Stimulated activated CD4-positive, alpha-beta T cell treated with anti-CD3 and anti-CD28 coated beads, Interleukin-4, amount 100 ng/mL, for 1 hour (primary cell): ENCODE results near the gene UNC13B.
"Not testable (repeated sequence)": the region's sequence is repeated elsewhere in the genome, so short reads cannot be mapped to it uniquely, and the experiment has no call there.

ENCODE experiments used
- DNase-seq: peaks from one replicate; pipeline ENCODE4 v3.0.0-alpha.2; 2020

Gene UNC13B

DNA sequence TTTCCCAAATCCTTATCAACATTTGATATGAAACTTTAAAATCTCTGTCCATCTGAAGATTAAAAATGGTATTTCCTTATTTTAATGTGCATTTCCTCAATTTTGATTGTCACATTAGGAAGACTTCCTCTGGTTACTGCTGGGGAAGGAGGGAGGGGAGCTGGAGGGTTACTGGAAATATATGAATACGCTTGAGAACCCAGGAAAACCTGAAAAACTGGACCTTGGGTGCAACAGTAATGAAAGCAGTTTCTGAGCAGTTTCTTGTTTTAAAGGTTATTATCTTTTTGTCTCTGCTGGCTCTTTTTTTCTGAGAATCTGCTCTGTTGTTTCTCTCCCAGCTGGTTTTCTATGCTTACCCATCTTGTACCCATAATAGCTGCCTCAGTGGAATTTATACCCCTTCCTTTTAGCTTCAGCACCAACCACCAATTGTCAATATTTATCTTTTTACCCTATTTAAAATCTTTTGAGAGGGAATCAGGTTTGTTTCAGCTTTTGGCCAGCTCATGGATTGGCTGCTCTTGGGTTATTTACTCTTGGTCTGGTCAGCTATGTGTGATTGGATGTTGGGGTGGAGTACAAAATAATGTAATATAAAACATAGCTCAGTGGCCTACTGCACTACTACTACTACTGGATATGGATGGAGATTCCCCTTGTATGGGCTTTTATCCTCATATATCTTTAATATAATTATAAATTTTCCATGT lies 67.4 kb downstream of the UNC13B start:
- no peak for DNase-seq

DNA sequence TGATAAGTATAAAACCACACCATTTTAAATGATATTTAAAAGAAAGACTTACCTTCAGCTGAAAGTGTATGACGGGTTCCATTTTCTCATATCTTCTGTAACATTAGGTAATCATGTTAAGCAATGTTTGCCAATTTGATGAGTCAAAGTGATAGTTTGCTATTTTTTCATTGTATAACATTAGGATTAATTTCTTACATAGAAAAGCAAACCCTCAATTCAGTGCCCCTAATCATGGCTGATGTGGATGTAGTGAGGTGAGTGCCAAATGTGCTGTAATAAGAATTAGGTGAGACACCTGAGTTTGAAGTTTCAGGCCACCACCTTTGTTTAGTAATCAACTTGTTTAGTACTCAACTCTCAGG lies 68.0 kb downstream of the UNC13B start:
- DNase-seq, result no peak

DNA sequence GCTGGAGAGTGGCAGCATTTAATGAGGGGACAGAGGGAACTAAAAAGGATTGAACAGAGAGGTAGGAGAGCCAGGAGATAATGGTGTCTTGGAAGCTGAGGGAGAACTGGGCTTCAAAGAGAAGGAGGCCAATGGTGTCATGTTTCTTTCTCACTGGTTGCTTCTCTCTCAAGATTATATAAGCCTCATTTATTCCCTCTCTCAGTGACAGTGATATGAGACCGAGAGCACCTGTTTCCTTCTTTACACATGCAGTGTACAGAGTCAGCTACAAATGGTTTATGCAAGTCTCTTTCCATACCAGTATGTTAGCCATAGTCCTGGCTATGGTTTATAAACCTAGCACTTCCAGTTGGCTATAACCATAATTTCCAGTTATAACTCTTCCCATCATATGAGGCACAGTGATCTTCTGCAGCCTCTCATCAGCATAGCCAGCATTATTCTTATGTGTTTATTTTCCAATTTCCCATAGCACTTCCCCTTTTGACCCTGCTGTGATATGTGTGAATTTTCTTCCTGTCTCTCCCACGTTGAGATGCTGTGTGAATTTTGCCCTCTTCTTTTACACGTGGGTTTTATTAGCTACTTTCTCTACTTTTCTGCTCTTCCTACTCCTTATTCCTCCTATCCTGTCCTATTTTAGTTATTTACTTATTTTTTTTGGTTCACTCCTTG lies 71.2 kb downstream of the UNC13B start:
- no peak for DNase-seq

DNA sequence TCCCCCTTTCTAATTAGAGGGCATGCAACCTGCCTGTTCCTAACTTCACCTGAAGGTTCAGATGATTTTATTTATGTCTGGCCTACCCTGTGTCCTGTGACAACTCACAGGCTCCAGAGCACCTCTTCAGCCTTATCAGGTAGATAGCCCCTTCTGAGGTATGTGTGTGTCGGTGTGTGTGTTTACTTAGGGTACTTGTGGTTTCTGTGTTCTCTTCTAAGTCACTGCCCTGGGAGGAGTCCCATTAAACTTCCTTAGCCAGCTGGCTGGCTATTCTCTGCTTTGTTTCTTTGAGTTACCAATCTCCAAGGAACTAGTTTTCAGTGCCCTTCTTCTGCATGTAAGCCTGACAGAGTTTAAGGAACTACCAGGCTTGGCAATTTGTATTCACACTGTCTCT lies 74.9 kb downstream of the UNC13B start:
- DNase-seq, result no peak

DNA sequence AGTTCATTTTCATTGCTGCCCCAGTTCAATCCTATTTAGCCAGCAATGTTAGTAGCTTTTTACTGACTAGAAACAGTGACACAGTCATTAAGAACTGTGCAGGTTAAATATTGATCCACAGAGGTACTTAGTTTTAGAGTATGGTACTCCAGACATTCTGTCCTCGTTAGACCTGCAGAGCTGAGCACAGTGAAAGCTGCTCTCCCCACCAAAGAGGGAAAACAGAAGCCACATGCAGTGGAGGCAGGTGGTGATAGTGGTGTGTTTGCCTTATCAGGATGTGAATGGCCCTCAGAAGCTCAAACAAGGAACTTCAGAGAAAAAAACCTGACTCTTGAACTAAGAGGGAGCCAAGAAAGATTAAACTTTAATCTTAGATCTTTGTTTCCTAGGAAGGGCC lies 75.5 kb downstream of the UNC13B start:
- DNase-seq, result no peak

DNA sequence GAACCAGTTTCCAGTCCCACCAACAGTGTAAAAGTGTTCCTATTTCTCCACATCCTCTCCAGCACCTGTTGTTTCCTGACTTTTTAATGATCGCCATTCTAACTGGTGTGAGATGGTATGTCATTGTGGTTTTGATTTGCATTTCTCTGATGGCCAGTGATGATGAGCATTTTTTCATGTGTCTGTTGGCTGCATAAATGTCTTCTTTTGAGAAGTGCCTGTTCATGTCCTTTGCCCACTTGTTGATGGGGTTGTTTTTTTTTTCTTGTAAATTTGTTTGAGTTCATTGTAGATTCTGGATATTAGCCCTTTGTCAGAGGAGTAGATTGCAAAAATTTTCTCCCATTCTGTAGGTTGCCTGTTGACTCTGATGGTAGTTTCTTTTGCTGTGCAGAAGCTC lies 84.1 kb downstream of the UNC13B start:
- not testable (repeated sequence) for DNase-seq

DNA sequence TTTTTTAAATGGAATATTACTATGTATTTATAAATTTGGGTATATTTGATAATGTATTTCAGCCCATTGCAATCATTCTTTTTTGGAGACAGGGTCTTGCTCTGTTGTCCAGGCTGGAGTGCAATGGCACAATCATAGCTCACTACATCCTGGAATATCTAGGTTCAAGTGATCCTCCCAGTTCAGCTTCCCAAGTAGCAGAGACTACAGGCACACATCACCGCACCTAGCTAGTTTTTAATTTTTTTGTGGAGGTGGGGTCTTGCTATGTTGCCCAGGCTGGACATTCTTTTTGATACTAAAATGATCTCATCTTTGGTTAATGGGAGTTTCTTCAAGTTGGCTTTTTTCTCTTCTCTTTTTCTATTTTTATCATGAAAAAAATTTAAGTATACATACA lies 91.3 kb downstream of the UNC13B start:
- DNase-seq, result no peak

DNA sequence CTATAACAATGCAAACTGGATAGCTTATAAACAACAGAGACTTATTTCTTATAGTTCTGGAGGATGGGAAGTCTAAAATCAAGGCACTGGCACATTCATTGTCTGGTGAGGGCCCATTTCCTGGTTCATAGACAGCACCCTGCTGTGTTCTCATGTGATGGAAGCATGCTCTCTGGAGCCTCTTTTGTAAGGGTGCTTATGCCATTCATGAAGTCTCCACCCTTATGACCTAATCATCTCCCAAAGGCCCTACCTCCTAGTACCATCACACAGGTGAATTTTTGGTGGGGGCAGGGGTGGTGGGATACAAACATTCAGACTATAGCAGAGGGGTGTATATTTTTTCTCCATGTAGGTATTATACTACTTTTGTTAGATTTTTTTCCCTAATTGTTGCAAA lies 92.4 kb downstream of the UNC13B start:
- DNase-seq, result no peak

DNA sequence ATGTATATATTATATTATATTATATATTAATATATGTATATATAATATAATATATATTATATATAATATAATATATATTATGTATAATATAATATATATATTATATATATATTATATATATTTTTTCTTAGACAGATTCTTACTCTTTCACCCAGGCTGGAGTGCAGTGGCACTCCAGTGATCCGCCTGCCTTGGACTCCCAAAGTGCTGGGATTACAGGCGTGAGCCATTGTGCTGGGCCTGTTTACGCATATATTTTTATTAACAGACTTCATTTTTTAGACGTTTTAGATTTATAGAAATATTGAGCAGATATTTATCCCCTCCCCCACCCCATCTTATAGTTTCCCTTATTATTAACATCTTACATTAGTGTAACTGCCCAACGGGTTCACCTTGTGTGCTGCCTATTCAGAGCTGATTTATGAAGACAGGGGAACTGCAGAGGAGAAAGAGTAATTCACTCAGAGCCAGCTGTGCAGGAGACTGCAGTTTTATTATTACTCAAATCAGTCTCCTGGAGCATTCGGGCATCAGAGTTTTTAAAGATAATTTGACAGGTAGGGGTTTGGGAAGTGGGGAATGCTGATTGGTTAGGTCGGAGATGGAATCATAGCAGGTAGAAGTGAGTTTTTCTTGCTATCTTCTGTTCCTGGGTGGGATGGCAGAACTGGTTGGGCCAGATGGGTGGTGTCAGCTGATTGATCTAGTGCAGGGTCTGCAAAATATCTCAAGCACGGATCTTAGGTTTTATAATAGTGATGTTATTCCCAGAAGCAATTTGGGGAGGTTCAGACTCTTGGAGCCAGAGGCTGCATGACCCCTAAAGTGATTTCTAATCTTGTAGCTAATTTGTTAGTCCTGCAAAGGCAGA lies 93.4 kb downstream of the UNC13B start:
- no peak for DNase-seq

DNA sequence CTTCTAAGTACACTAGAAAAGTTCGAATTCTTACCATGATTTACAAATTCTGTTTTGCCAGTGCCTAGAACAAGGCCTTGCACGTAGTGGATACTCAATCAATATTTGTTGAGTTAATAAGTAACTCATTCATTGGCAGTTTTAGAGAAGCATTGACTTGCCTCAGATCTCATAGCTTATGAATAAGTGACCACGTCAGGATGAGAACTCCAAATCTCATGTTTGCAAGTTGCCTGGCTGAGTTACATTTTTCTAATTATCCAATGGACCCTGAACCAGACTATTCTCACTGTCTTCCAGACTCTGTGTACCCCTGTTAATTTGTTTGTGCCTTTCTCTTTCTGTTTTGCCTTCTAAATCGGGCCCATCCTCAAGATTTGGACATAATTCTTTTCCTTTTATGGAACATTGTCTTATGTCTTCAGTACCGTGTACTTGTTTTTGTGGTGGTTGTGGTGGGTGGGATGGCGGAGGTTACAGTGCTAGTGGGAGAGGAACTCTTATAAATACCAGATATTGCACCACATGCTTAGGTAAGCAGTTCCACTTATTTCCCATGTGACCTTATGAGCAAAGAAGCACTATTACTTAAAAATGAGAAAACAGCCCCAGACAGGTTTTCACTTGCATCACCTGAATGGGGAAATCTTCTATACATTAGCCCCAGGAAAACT lies 96.3 kb downstream of the UNC13B start:
- no peak for DNase-seq

DNA sequence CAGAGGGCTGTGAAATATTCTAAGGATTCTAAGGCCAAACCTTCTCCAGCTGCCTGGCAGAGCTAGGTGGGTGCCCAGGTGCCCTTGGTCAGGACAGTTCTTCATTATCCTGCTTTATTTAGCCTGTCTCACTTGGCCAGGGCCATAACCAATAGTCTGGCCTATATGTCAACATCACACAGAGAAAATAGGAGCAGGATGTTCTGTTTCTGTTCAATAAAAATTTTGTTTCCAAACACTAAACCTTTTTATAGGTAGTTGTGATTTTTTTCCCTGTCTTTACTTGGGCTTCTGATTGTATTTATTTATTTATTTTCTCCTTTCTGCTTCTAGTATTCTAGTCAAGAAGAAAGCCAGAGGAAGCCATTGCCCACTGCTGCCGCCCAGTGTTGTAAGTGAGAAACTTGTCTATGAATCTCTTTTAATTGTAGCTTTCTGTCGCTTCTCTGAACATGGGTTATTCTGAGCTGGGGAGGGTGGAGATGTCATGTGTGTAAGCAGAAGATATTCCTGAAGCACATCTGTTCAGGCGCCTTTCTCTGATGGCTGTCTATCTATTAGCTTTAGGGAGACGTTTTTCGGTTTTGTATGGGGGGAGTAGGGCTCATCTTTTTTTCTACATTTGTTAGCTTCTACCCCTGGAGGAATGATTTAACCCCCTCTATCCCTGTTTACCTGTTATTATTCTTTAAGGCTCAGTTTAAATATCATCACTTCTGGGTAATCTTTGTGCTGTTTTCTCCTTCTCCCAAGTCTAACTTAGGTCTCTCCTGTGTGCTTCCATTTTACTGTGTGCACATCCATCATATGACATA lies 97.1 kb downstream of the UNC13B start:
- peak; percentile 41 for DNase-seq

DNA sequence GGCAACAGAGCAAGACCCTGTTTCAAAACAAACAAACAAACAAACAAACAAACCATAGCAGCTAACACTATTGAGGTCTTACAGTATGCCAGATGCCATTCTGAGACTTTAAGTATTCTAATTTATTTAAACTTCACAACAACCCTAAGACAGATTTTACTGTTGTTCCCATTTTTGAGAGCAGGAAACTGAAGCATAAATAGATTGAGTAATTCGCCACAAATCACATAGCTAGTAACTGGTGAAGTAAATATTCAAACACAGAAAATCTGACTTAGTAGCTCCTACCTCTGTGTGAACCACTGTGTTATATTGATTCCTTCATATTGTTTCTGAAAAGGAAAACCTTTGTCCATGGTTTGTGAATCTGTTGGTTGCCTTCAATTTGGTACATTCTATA lies 98.4 kb downstream of the UNC13B start:
- DNase-seq, result no peak

DNA sequence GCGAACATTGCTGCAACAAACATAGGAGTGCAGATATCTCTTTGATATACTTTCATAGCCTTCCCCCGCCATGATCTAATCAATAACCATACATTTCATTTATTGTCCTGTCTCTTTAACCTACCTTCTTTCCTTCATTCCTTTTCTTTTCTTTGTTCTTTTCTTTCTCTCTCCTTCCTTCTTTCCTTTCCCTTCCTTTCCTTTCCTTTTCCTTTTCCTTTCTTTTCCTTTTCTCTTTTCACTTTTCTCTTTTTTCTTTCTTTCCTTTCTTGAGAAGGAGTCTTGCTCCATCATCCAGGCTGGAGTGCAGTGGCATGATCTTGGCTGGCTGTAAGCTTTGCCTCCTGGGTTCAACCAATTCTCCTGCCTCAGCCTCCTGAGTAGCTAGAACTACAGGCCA lies 100.3 kb downstream of the UNC13B start:
- no peak for DNase-seq

DNA sequence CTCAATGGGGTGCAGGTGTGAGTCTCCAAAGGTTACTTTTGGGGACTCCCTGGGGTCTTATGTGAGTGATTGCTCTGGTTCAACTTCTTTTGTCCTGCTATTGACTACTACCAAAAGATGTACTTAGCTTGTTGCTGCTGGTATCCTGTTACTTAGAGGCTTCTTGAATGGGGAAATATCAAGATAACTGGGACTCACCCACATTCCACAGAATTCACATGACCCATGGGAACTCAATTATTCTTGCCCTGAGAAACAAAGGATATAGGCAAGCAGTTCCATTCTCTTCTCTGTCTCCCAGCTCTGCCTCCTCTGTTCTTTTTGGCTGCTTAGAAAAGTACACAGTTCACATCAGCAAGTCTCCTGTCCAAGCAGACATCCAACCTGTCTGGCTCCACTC lies 105.9 kb downstream of the UNC13B start:
- DNase-seq, result no peak

DNA sequence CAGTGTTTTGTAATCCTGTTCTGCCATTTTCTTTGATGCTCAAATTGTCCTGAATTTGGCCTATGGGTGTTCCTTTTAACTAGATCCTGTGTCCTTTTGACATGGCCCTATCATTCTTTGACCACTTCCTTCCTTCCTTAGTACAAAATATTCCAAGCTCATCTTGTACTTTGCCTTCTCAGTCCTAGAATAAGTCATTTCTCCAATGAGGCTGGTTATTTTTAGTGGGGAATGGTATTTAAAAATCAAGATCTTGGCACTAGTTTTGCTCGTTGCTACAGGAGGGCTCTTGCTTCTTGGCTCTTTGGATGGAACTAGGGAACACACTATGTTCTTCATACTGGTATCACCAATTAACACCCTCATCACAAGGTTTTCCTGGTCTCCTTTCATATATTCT lies 108.1 kb downstream of the UNC13B start:
- no peak for DNase-seq

DNA sequence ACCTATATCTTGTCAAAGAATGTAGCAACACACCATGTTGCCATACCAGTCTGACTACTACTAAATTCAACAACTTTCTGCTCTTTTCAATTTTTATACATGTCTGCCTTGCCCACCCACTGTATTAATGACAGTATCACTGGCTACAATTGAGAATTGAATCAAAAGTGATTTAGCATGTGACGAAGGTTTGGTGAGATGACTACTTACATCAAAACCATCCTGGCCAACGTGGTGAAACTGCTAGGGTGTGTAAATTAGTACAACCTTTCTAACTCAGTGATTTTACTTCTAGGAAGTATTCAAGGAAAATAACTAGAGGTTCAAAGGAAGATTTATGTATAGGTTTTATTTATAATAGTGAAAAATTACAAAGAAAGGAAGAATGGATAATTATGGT lies 109.8 kb downstream of the UNC13B start:
- DNase-seq, result no peak

DNA sequence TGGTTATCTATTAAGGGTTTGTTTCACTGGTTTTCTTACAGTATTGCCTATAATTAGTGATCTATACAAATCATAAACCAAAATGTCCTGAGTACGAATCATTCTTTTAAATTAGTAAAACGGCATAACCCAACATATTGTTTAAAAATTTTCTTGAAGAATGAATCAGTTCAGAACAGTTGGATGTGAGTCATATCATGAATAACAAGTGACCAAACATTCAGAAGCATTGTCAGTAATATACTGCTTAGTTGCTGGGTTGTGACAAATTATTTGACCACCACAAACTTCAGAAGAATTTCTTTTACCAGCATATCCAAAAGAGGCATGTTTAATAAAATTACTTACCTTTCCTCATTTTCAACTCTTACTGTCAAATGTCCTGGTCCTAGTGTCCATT lies 111.2 kb downstream of the UNC13B start:
- no peak for DNase-seq

DNA sequence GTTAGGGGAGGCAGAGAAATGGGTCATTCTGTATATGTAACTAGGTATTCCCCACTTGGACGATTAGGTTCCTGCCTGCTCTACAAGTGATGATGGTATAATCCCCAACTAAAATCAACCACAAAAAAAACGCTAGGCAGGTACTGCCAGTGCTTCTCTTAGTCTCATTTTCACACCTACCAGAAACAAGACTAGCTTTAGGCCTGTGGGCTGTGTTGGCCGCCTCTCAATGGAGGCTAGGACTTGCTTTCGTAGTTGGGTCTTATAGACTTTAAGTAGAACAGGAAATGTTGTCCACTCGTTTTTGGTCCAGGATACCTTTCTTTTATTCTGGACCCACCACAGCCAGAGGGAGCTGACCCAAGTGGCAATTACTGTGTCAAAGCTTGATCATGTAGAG lies 111.8 kb downstream of the UNC13B start:
- no peak for DNase-seq

DNA sequence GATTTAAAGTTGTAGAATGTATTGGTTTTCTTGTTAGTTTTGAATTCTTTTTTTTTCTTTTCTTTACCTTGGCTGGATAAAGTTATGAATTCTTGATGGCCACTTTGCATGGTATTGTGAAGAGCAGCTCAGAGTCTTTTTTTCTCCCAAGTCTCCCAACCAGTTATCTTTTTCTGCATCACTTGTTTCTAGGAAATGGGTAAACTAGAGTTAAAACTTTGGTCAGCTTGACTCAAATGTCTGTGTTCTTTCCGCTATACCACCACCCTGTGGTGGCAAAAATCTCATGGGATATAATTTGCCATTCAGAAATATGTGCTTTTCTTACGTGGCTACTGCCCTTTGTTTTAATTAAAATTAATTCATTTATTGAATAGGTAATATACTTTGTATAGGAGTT lies 113.2 kb downstream of the UNC13B start:
- no peak for DNase-seq

DNA sequence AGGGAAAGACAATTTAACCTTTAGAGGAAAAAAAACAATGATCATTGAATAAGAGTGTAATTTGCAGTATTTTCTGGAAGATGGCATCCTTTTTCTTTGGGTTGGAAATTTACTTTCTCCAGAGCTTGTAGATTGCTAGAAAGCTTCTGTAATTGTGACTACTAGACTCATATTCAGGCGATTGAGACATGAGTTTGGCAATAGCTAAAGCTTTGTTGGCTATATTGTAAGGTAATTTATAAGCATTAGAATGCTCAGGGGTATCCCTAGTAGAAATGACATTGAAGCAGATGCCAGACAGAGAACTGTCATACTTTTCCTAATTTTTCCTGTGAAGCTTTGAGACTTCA lies 115.3 kb downstream of the UNC13B start:
- no peak for DNase-seq

DNA sequence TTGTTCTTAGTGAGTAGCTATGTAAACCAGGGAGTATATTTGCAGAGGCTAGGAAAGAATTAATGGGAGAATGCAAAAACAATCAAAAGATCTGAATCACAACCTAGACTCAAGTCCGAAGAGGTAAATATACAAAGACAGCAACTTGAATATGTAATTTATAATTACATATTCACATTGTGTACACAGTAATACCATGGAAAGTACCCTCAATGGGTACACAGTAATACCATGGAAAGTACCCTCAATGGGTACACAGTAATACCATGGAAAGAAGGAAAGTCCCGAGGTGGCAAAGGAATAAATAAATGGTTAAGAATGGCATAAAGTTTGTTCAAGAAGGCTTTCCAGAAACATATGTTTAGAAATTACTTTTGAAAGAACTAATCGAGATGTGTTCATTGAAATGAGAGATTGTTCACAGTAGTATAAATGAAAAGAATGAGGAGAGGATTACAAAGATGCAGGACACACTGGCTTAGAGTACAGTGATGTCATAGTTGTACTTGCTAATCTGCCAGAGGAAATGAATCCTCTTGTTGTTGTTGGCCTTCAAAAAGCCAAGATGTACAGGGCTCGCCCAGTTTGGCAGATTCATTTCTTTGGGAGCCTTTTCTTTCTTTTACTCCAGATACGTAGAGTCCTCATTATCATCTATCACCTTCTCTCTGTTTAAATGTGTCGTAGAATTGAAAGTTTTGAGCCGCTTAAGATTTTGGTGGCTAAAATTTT lies 116.0 kb downstream of the UNC13B start:
- no peak for DNase-seq

DNA sequence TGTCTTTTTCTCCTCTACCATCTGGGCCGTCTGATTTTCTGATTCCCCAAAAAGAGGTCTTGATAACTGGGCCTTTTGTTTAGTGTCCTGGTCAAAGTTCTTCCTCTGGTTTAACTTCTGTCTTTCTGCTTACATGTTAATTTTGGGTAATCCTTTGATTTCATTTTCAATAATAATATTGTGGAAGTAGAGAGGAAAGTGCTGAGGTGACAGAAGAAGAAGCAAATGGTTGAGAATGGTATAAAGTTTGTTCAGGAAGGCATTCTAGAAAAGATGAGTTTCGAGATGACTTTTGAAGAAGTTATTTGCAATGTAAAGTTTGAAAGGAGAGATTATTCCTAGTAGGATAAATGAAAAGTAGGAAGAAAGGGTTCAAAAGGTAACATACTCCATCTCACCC lies 118.1 kb downstream of the UNC13B start:
- no peak for DNase-seq
